ENCODE results near the gene CTIF. TPM values are rescaled to one million over a fixed set of nuclear protein-coding genes. Genes with fewer than 3 reads are reported as not detected.

Gene CTIF
- polyA plus RNA-seq, 3 donors: 0.38 to 8.7 (median 1.2) TPM

DNA sequence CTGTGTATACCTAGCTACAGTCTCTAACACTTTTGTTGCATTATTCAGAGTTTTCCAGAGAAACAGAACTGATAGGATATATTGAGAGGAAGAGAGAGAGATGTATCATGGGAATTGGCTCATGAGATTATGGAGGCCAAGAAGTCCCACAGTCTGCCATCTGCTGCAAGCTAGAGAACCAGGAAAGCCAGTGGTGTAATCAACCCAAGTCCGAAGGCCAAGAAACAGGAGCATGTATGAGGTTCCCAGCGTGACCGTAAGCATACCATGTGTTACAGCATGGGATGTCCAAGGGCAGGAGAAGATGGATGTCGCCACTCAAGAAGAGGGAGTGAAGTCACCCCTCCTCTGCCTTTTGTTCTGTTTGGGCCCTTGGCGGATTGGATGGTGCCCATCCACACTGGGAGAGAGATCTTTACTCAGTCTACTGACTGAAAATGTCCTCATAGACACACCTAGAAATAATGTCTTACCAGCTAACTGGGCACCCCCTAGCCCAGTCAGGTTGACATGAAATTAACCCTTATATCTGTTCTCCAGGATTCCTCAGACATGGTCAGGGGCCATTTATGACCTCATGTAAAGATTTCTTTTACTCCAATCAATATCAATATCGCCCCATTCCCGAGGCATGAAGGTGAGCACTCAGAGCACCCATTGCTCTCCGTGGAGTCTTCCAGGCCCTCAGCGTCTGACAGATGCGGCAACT lies 179.6 kb downstream of the CTIF start:
- peaks cover 0 to 12% of the 10 kb centered on the region in 2 donors for H3K36me3 ChIP-seq (replicated peaks in 1 of 2; ENCODE audit: control insufficient read depth in 1 of 2, insufficient read depth in 2 of 2, low read length in 2 of 2)
- no peak overlapping the region for H3K9ac ChIP-seq (ENCODE audit: insufficient read depth, low read length, poor library complexity, severe bottlenecking)
- Mint-ChIP-seq H3K9me3 (peaks cover 0 to 3% (median 0%) of the 10 kb centered on the region in 7 donors), H3K4me1 (peaks cover 38% of the 10 kb centered on the region), H3K4me3 (no peak overlapping the region), H3K27me3 (ENCODE audit: low read depth in 3 of 3) (no peaks in the 10 kb centered on the region), H3K27ac (no peak overlapping the region), H3K36me3 (peaks cover 19 to 24% of the 10 kb centered on the region in 2 donors)
- H2AFZ ChIP-seq (ENCODE audit: insufficient read depth, low read depth, low read length, poor library complexity, severe bottlenecking): no peak overlapping the region
- whole genome bisulfite sequencing (ENCODE audit: insufficient coverage): 100% methylated on average over 5 of the region's 10 CpGs
- peaks cover 33 to 35% of the 10 kb centered on the region in 2 donors for H3K4me1 ChIP-seq (ENCODE audit: control insufficient read depth in 1 of 2, insufficient read depth in 2 of 2, low read length in 2 of 2)
- H3K27ac ChIP-seq (ENCODE audit: low read depth in 1 of 2, low read length in 2 of 2): no peak overlapping the region
- H4K20me1 ChIP-seq (ENCODE audit: insufficient read depth, low read length): no peaks in the 10 kb centered on the region
- intact Hi-C loops (cut with micrococcal nuclease): loop anchor here in 1 of 2 donors (5.0 kb wide), 1 partner anchor 774 kb away; the partner anchor contains the start of gene RPL17
- H3K79me2 ChIP-seq (ENCODE audit: insufficient read depth, low read length): no peaks in the 10 kb centered on the region
- no peak for DNase-seq
- no peaks in the 10 kb centered on the region for H3K27me3 ChIP-seq (ENCODE audit: control insufficient read depth in 2 of 2, insufficient read depth in 2 of 2, low read length in 2 of 2)
- no peak overlapping the region for H3K4me3 ChIP-seq (replicated peaks in 1 of 3; ENCODE audit: low read depth in 2 of 3, low read length in 3 of 3)
- no peaks in the 10 kb centered on the region for H3K9me3 ChIP-seq (replicated peaks in 1 of 2; ENCODE audit: control insufficient read depth in 1 of 2, insufficient read depth in 1 of 2, low read length in 2 of 2)
- TF ChIP-seq, protein P1, sequence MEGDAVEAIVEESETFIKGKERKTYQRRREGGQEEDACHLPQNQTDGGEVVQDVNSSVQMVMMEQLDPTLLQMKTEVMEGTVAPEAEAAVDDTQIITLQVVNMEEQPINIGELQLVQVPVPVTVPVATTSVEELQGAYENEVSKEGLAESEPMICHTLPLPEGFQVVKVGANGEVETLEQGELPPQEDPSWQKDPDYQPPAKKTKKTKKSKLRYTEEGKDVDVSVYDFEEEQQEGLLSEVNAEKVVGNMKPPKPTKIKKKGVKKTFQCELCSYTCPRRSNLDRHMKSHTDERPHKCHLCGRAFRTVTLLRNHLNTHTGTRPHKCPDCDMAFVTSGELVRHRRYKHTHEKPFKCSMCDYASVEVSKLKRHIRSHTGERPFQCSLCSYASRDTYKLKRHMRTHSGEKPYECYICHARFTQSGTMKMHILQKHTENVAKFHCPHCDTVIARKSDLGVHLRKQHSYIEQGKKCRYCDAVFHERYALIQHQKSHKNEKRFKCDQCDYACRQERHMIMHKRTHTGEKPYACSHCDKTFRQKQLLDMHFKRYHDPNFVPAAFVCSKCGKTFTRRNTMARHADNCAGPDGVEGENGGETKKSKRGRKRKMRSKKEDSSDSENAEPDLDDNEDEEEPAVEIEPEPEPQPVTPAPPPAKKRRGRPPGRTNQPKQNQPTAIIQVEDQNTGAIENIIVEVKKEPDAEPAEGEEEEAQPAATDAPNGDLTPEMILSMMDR (IDR thresholded peaks at IDR 0.05): no peak
- no peak overlapping the region for H3K4me2 ChIP-seq (replicated peaks; ENCODE audit: extremely low read depth, low read length, poor library complexity, severe bottlenecking)

DNA sequence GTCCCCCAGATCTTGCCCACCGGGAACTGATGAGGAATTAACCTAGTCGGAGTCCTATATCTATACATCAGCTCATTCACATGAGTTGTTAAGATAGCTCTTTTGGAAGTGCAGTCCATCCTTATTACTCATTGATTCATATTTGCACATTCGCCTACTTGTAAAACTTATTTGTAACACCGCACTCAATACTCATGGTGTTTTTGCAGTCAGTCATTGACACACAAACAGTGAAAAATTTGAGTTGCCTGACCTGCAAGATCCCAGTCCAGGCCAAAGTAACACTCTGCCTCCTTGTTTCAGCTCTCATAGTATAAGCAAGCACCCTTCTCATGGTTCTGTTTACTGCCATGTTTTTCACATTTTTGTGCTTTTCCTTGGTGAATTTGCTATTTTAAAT lies 180.6 kb downstream of the CTIF start:
- H3K27ac Mint-ChIP-seq: no peak overlapping the region
- no peak overlapping the region for H3K4me3 Mint-ChIP-seq
- no peaks in the 10 kb centered on the region for H3K9me3 ChIP-seq (replicated peaks in 1 of 2; ENCODE audit: control insufficient read depth in 1 of 2, insufficient read depth in 1 of 2, low read length in 2 of 2)
- H3K9me3 Mint-ChIP-seq: peaks cover 0 to 3% (median 0%) of the 10 kb centered on the region in 7 donors
- peaks cover 18 to 19% of the 10 kb centered on the region in 2 donors for H3K36me3 Mint-ChIP-seq
- peaks cover 0 to 12% of the 10 kb centered on the region in 2 donors for H3K36me3 ChIP-seq (replicated peaks in 1 of 2; ENCODE audit: control insufficient read depth in 1 of 2, insufficient read depth in 2 of 2, low read length in 2 of 2)
- H3K4me1 ChIP-seq (ENCODE audit: control insufficient read depth in 1 of 2, insufficient read depth in 2 of 2, low read length in 2 of 2): peaks cover 26 to 27% of the 10 kb centered on the region in 2 donors
- no peak overlapping the region for H2AFZ ChIP-seq (ENCODE audit: insufficient read depth, low read depth, low read length, poor library complexity, severe bottlenecking)
- DNase-seq: no peak
- no peaks in the 10 kb centered on the region for H4K20me1 ChIP-seq (ENCODE audit: insufficient read depth, low read length)
- H3K27me3 ChIP-seq (ENCODE audit: control insufficient read depth in 2 of 2, insufficient read depth in 2 of 2, low read length in 2 of 2): no peaks in the 10 kb centered on the region
- H3K4me2 ChIP-seq (replicated peaks; ENCODE audit: extremely low read depth, low read length, poor library complexity, severe bottlenecking): no peak overlapping the region
- TF ChIP-seq, protein P1 (IDR thresholded peaks at IDR 0.05): no peak
- H3K27me3 Mint-ChIP-seq (ENCODE audit: low read depth in 3 of 3): no peaks in the 10 kb centered on the region
- no peaks in the 10 kb centered on the region for H3K79me2 ChIP-seq (ENCODE audit: insufficient read depth, low read length)
- WGBS (ENCODE audit: insufficient coverage): 100% methylated on average over 2 of the region's 4 CpGs
- no peak overlapping the region for H3K9ac ChIP-seq (ENCODE audit: insufficient read depth, low read length, poor library complexity, severe bottlenecking)
- intact Hi-C loops (cut with micrococcal nuclease): loop anchor here in 1 of 2 donors (5.0 kb wide), 1 partner anchor 773 kb away; the partner anchor contains the start of gene RPL17
- H3K27ac ChIP-seq (ENCODE audit: low read depth in 1 of 2, low read length in 2 of 2): no peak overlapping the region
- H3K4me1 Mint-ChIP-seq: peaks cover 29% of the 10 kb centered on the region
- no peak overlapping the region for H3K4me3 ChIP-seq (replicated peaks in 1 of 3; ENCODE audit: low read depth in 2 of 3, low read length in 3 of 3)
